ENCODE measurements around the gene JPH4. TPM values are rescaled to one million over a fixed set of nuclear protein-coding genes. Genes with fewer than 3 reads are reported as not detected.

The JPH4 gene
- polyA plus RNA-seq, 1 donor (not counting 4 experiments of a cell fraction or from before 2014, with no cell fraction given), result 0.01 TPM

- Histone ChIP-seq H3K27me3 (ENCODE audit: control insufficient read depth, extremely low read depth, insufficient read depth, low read length) (no peaks in the 10 kb centered on the region), H3K4me1 (ENCODE audit: control insufficient read depth, extremely low read depth, insufficient read depth, low read length) (no peaks in the 10 kb centered on the region), H3K4me2 (ENCODE audit: control insufficient read depth, extremely low read depth, insufficient read depth, low read depth, low read length) (no peak overlapping the region), H3K9me3 (ENCODE audit: control insufficient read depth, low read depth, low read length) (no peaks in the 10 kb centered on the region), H3K9ac (ENCODE audit: control insufficient read depth, extremely low read depth, insufficient read depth, low read length) (no peak overlapping the region), H3K79me2 (ENCODE audit: control insufficient read depth, insufficient read depth, low read length) (no peaks in the 10 kb centered on the region), H3K36me3 (ENCODE audit: control insufficient read depth in 2 of 2, extremely low read depth in 1 of 2, insufficient read depth in 2 of 2, low read length in 2 of 2) (peaks cover 0 to 1% of the 10 kb centered on the region in 2 experiments), H3K4me3 (ENCODE audit: control insufficient read depth in 2 of 3, extremely low read depth in 1 of 3, insufficient read depth in 2 of 3, low read depth in 1 of 3, low read length in 3 of 3) (no peak overlapping the region), H3K27ac (ENCODE audit: control insufficient read depth, insufficient read depth, low read length) (no peak overlapping the region), H2AFZ (ENCODE audit: control insufficient read depth, low read length) (no peak overlapping the region), H4K20me1 (ENCODE audit: control insufficient read depth, extremely low read depth, insufficient read depth, low read length) (no peaks in the 10 kb centered on the region), H3K9me1 (ENCODE audit: control insufficient read depth, extremely low read depth, insufficient read depth, low read length) (no peaks in the 10 kb centered on the region)
- DNase-seq (ENCODE audit: low read depth, low spot score) (no peak), FAIRE-seq (no peak)
- dilution Hi-C loops (cut with MboI; ENCODE audit: extremely low pct_ligation_motif_present, low sequenced_read_pairs), result no loop called here
- TF ChIP-seq EZH2 (IDR thresholded peaks at IDR 0.05; ENCODE audit: low read length) (no peak), CTCF (optimal IDR thresholded peaks at IDR 0.05 in 1 of 3, IDR thresholded peaks at IDR 0.05 in 1 of 3, conservative IDR thresholded peaks at IDR 0.05 in 1 of 3; ENCODE audit: extremely low read depth in 1 of 3, insufficient read depth in 2 of 3, low read length in 3 of 3) (no peak)
These were observed 48.1 kb downstream of the JPH4 start for GRCh38 chr14:23530375-23531055.

GRCh38 chr14:23529016-23529415, 49.6 kb downstream of the JPH4 start:
- Histone ChIP-seq H2AFZ (ENCODE audit: control insufficient read depth, low read length) (no peak overlapping the region), H3K79me2 (ENCODE audit: control insufficient read depth, insufficient read depth, low read length) (no peaks in the 10 kb centered on the region), H3K9me1 (ENCODE audit: control insufficient read depth, extremely low read depth, insufficient read depth, low read length) (no peaks in the 10 kb centered on the region), H3K4me2 (ENCODE audit: control insufficient read depth, extremely low read depth, insufficient read depth, low read depth, low read length) (no peak overlapping the region), H3K4me3 (ENCODE audit: control insufficient read depth in 2 of 3, extremely low read depth in 1 of 3, insufficient read depth in 2 of 3, low read depth in 1 of 3, low read length in 3 of 3) (no peak overlapping the region), H3K9me3 (ENCODE audit: control insufficient read depth, low read depth, low read length) (no peaks in the 10 kb centered on the region), H3K36me3 (ENCODE audit: control insufficient read depth in 2 of 2, extremely low read depth in 1 of 2, insufficient read depth in 2 of 2, low read length in 2 of 2) (peaks cover 0 to 3% of the 10 kb centered on the region in 2 experiments), H3K4me1 (ENCODE audit: control insufficient read depth, extremely low read depth, insufficient read depth, low read length) (no peaks in the 10 kb centered on the region), H3K27ac (ENCODE audit: control insufficient read depth, insufficient read depth, low read length) (no peak overlapping the region), H3K9ac (ENCODE audit: control insufficient read depth, extremely low read depth, insufficient read depth, low read length) (no peak overlapping the region), H4K20me1 (ENCODE audit: control insufficient read depth, extremely low read depth, insufficient read depth, low read length) (no peaks in the 10 kb centered on the region), H3K27me3 (ENCODE audit: control insufficient read depth, extremely low read depth, insufficient read depth, low read length) (no peaks in the 10 kb centered on the region)
- no peak for TF ChIP-seq EZH2 (IDR thresholded peaks at IDR 0.05; ENCODE audit: low read length)
- no peak for TF ChIP-seq CTCF (optimal IDR thresholded peaks at IDR 0.05 in 1 of 3, IDR thresholded peaks at IDR 0.05 in 1 of 3, conservative IDR thresholded peaks at IDR 0.05 in 1 of 3; ENCODE audit: extremely low read depth in 1 of 3, insufficient read depth in 2 of 3, low read length in 3 of 3)
- DNase-seq (ENCODE audit: low read depth, low spot score) (no peak), FAIRE-seq (no peak)
- dilution Hi-C loops (cut with MboI; ENCODE audit: extremely low pct_ligation_motif_present, low sequenced_read_pairs), result no loop called here

Measured in keratinocyte (primary cell).